ENCODE results near the gene HHATL. TPM values are rescaled to one million over a fixed set of nuclear protein-coding genes. Genes with fewer than 3 reads are reported as not detected.

HHATL gene
- total RNA-seq, 2 donors from 2014 or later: not detected

- no peaks in the 10 kb centered on the region for H3K9me3 ChIP-seq (ENCODE audit: control insufficient read depth, low read length, poor library complexity, severe bottlenecking)
- Mint-ChIP-seq H3K27me3 (peaks cover 18% of the 10 kb centered on the region), H3K4me1 (peaks cover 6% of the 10 kb centered on the region), H3K36me3 (ENCODE audit: low read depth) (no peaks in the 10 kb centered on the region), H3K27ac (no peak overlapping the region), H3K4me3 (no peak overlapping the region)
- DNase-seq (no peak), ATAC-seq (no peak)
Observed at GRCh38 chr3:42705058-42705767, 2.6 kb upstream of the HHATL start.

- no peak overlapping the region for H3K4me3 Mint-ChIP-seq
- H3K36me3 Mint-ChIP-seq (ENCODE audit: low read depth): no peaks in the 10 kb centered on the region
Observed at GRCh38 chr3:42704136-42704841, 1.7 kb upstream of the HHATL start.

GRCh38 chr3:42703695-42704025 lies 1.1 kb upstream of the HHATL start:
- H3K4me3 Mint-ChIP-seq: no peak overlapping the region
- DNase-seq: no peak

More at GRCh38 chr3:42704136-42704841, 1.7 kb upstream of the HHATL start:
- no peaks in the 10 kb centered on the region for H3K9me3 ChIP-seq (ENCODE audit: control insufficient read depth, low read length, poor library complexity, severe bottlenecking)
- Mint-ChIP-seq H3K27ac (no peak overlapping the region), H3K27me3 (peaks cover 12% of the 10 kb centered on the region), H3K4me1 (peaks cover 12% of the 10 kb centered on the region)
- no peak for ATAC-seq
- DNase-seq: no peak

GRCh38 chr3:42702982-42703694 lies 540 bp upstream of the HHATL start:
- DNase-seq (no peak), ATAC-seq (no peak)
- Mint-ChIP-seq H3K4me3 (no peak overlapping the region), H3K4me1 (peaks cover 16% of the 10 kb centered on the region), H3K27me3 (peaks cover 7% of the 10 kb centered on the region), H3K27ac (no peak overlapping the region), H3K36me3 (ENCODE audit: low read depth) (no peaks in the 10 kb centered on the region)
- H3K9me3 ChIP-seq (ENCODE audit: control insufficient read depth, low read length, poor library complexity, severe bottlenecking): no peaks in the 10 kb centered on the region

More at GRCh38 chr3:42703695-42704025, 1.1 kb upstream of the HHATL start:
- H3K27me3 Mint-ChIP-seq: peaks cover 7% of the 10 kb centered on the region
- ATAC-seq: no peak
- no peak overlapping the region for H3K27ac Mint-ChIP-seq
- no peaks in the 10 kb centered on the region for H3K9me3 ChIP-seq (ENCODE audit: control insufficient read depth, low read length, poor library complexity, severe bottlenecking)
- no peaks in the 10 kb centered on the region for H3K36me3 Mint-ChIP-seq (ENCODE audit: low read depth)
- H3K4me1 Mint-ChIP-seq: peaks cover 14% of the 10 kb centered on the region

- Mint-ChIP-seq H3K27ac (no peak overlapping the region), H3K36me3 (ENCODE audit: low read depth) (no peaks in the 10 kb centered on the region)
- H3K9me3 ChIP-seq (ENCODE audit: control insufficient read depth, low read length, poor library complexity, severe bottlenecking): no peaks in the 10 kb centered on the region
Observed at GRCh38 chr3:42701371-42702065, 1.1 kb downstream of the HHATL start.

GRCh38 chr3:42700366-42701288 lies 2.0 kb downstream of the HHATL start:
- Mint-ChIP-seq H3K4me1 (peaks cover 14% of the 10 kb centered on the region), H3K27ac (no peak overlapping the region), H3K27me3 (no peaks in the 10 kb centered on the region), H3K36me3 (ENCODE audit: low read depth) (no peaks in the 10 kb centered on the region), H3K4me3 (no peak overlapping the region)
- no peak for ATAC-seq
- no peak for DNase-seq
- H3K9me3 ChIP-seq (ENCODE audit: control insufficient read depth, low read length, poor library complexity, severe bottlenecking): no peaks in the 10 kb centered on the region

More at GRCh38 chr3:42701371-42702065, 1.1 kb downstream of the HHATL start:
- Mint-ChIP-seq H3K4me1 (peaks cover 16% of the 10 kb centered on the region), H3K27me3 (no peaks in the 10 kb centered on the region), H3K4me3 (no peak overlapping the region)
- peak; percentile 83 for ATAC-seq
- DNase-seq: peak; percentile 38 to 55 (median 45)

- Mint-ChIP-seq H3K27ac (no peak overlapping the region), H3K4me1 (peaks cover 14% of the 10 kb centered on the region), H3K4me3 (no peak overlapping the region), H3K36me3 (ENCODE audit: low read depth) (no peaks in the 10 kb centered on the region), H3K27me3 (no peaks in the 10 kb centered on the region)
- no peaks in the 10 kb centered on the region for H3K9me3 ChIP-seq (ENCODE audit: control insufficient read depth, low read length, poor library complexity, severe bottlenecking)
- ATAC-seq (no peak), DNase-seq (no peak)
Observed at GRCh38 chr3:42699511-42699971, 3.1 kb downstream of the HHATL start.

GRCh38 chr3:42698911-42699230 lies 3.7 kb downstream of the HHATL start:
- ATAC-seq: peak; percentile 32
- H3K27ac Mint-ChIP-seq: no peak overlapping the region
- H3K27me3 Mint-ChIP-seq: no peaks in the 10 kb centered on the region
- H3K4me3 Mint-ChIP-seq: no peak overlapping the region
- H3K9me3 ChIP-seq (ENCODE audit: control insufficient read depth, low read length, poor library complexity, severe bottlenecking): no peaks in the 10 kb centered on the region
- no peaks in the 10 kb centered on the region for H3K36me3 Mint-ChIP-seq (ENCODE audit: low read depth)
- H3K4me1 Mint-ChIP-seq: peaks cover 14% of the 10 kb centered on the region
- no peak for DNase-seq

GRCh38 chr3:42698216-42698910 lies 4.2 kb downstream of the HHATL start:
- Mint-ChIP-seq H3K4me1 (peaks cover 14% of the 10 kb centered on the region), H3K27me3 (no peaks in the 10 kb centered on the region), H3K27ac (no peak overlapping the region), H3K36me3 (ENCODE audit: low read depth) (no peaks in the 10 kb centered on the region), H3K4me3 (peak overlapping the region; percentile 6)
- DNase-seq (no peak), ATAC-seq (no peak)
- H3K9me3 ChIP-seq (ENCODE audit: control insufficient read depth, low read length, poor library complexity, severe bottlenecking): no peaks in the 10 kb centered on the region

GRCh38 chr3:42697289-42698051 lies 5.1 kb downstream of the HHATL start:
- Mint-ChIP-seq H3K27ac (no peak overlapping the region), H3K4me3 (no peak overlapping the region), H3K36me3 (ENCODE audit: low read depth) (no peaks in the 10 kb centered on the region), H3K4me1 (peaks cover 14% of the 10 kb centered on the region), H3K27me3 (no peaks in the 10 kb centered on the region)
- H3K9me3 ChIP-seq (ENCODE audit: control insufficient read depth, low read length, poor library complexity, severe bottlenecking): no peaks in the 10 kb centered on the region
- no peak for ATAC-seq
- no peak for DNase-seq
